Measurements from ENCODE around the gene PTCHD1.

DNA sequence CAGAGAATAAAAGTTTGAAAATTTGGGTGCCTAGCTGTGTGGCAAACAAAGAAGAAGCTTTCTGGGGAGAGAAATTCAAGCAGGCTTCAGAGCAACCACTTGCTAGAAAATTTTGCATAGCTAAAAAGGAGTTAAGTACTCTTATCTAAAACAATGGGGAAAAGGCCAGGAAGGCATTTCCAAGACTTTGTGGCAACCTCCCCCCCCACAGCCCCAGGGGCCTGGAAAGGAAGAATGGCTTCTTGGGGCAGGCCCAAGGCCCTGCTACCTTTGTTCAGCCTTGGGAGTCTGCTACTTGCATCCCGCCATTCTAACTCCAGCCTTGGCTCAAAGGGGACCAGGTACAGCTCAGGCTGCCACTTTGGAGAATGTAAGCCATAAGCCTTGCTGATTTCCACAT is 102.2 kb downstream of the PTCHD1 start:
- TF ChIP-seq, protein P1, sequence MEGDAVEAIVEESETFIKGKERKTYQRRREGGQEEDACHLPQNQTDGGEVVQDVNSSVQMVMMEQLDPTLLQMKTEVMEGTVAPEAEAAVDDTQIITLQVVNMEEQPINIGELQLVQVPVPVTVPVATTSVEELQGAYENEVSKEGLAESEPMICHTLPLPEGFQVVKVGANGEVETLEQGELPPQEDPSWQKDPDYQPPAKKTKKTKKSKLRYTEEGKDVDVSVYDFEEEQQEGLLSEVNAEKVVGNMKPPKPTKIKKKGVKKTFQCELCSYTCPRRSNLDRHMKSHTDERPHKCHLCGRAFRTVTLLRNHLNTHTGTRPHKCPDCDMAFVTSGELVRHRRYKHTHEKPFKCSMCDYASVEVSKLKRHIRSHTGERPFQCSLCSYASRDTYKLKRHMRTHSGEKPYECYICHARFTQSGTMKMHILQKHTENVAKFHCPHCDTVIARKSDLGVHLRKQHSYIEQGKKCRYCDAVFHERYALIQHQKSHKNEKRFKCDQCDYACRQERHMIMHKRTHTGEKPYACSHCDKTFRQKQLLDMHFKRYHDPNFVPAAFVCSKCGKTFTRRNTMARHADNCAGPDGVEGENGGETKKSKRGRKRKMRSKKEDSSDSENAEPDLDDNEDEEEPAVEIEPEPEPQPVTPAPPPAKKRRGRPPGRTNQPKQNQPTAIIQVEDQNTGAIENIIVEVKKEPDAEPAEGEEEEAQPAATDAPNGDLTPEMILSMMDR (IDR thresholded peaks at IDR 0.05), result no peak
- no peak for TF ChIP-seq POLR2A (IDR thresholded peaks at IDR 0.05)

Data from esophagus squamous epithelium (tissue), 4 donors.